HUDEP-2 (cell line): ENCODE data around the gene RTKN2.

ENCODE experiments used
- DNase-seq, 76 experiments: peaks; one replicate each; lab custom pipeline; 2025; ENCODE audit not compliant: unreplicated experiment in 76 of 76; lab: John Stamatoyannopoulos, UW

RTKN2 gene

DNA sequence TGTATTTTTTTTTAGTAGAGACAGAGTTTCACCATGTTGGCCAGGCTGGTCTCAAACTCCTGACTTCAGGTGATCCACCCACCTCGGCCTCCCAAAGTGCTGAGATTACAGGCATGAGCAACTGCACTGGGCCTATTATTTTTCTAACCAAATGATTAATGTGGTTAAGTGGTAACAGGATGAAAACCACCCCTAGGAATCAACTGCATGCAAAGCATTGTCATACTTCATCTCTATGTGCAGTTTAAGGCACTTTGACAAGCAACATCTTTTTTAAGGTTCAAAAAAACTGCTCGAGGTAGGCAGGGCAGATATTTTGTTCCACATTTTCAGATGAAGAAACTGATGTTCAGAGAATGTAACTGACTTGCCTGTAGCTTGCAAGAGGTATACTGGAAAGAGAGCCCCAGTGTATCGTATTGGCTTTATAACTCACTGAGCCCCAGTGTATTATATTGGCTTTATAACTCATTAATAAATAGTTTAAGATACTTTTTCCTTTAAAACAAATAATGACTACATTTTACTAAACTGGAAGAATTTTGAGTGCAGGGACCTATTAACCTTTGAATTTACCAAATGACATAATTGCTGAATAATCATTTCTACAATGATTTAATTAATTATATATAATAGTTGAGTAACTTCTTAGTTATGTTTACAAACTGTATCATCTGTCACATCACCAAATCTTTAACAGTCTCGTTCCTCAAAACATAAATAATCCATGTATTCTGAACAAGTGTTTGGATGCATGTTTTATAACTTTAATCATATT lies 38.1 kb downstream of the RTKN2 start:
- DNase-seq = no peak

DNA sequence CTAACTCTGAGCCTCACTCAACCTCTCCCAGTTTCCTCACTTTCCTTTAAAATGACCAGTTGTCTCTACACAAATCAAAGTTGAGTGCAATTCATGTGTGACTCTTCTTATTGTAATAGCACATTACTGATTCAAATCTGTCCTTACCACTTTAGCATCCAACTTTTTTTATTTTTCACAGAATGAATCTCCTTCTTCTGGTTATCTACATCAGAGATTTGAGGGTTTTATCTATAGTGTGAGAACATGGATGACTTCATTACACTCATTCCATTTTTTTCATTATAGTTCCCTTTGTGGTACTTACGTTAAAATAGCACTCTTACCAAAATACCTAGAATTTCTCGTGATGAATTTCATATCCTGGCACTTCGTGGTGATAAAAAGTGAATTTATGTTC lies 43.3 kb downstream of the RTKN2 start:
- DNase-seq = no peak

DNA sequence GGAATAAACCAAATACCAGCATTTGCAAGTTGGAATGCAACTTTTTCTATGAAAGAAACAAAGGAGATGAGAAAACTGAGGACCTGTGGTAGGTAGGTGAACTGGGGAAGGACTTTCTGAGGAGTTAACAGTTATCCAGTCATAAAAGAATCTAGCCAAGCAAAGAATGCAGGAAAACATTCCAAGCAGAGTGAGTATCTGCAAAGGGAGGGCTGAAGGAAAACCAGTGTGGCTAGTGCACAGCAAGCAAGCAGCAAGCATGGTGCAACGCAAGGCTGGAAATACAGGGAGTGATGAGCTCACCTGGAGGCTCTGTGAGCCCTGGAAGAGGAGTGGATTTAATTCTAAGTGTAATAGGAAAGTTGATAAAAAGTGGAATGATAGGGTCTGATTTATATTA lies 44.0 kb downstream of the RTKN2 start:
- DNase-seq = no peak

DNA sequence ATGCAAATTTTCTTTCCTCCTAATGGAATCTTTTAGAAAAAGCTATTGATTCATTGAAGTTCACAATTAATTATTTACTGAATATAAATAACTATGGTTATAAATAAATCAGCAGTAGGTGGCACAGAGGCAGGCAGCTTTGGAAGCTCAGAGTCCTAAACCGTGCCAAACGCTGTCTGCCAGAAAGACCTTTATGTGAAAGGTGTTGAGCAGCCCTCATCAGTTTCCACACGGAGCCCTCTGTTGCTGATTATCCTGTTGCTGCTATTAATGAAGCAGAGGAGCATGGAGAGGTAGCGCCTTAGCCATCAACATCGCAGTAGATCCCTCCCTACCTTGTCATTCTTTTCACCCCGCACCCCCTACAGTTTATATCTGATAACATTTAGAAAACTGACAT lies 51.0 kb downstream of the RTKN2 start:
- DNase-seq = no peak

DNA sequence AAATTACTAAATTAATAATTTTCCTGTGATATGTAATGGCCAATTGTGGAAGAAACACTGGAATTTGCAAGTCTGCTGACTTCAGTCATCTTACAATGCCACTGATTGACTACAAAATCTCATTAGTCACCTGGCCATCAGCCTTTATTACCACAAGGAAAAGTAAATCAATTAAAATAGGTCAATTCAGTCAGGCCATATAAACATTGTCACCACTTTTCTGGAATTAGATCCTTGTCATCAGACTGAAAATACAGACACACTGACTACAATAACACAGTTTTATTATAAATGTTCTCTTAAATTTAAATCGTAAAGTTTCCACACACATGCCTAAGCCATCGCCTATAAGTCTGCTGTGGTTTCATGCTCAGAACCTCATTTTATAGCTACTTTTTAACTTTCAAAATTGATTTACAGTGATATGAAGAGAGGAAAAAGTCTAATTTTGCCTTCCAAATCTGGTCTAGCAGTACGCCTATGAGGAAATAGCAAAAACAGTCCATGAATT lies 54.2 kb downstream of the RTKN2 start:
- DNase-seq = no peak

DNA sequence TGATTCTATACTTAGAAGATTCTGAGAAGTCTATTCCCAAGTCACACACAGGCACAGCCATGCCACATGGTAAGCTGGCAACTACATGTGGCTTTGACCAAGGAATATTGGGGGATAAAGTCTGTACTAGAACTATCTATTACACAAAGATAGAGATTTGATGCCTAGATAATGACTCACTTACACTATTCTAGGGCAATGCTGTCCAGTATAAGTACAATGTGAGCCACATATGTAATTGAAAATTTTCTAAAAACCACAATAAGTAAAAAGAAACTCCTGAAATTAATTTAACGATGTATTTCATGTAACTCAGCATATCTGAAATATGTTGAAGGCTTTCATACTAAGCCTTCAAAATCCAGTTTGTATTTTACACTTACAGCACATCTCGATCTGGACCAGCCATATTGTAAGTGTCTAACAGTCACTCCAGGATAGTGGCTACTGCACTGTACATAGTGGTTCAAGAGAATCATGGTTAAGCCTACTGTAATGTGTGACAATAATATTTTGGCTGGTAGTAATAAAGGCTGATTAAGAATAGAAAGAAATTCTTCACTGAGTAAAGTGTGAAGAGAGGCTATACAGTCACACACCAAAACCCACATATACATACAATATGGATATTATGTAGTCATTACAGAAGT lies 62.8 kb downstream of the RTKN2 start:
- DNase-seq = no peak

DNA sequence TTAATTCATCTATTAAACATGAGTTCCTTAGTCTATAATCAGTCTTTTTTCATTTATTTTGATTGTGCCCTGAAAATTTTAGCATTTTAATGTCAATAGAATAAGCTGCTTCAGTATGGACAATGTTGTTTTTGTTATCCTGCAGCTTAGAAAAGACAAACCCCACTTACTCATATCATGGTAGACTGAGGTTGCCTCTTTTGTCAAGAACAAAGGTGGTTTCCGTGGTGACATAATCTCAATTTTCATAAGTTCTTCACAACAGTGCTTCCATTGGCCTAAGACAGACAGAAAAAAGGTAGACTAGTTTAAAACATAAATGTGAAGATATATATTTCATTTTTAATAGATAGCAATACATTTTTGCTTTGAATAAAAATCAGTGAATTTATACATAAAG lies 69.1 kb downstream of the RTKN2 start:
- DNase-seq = no peak

DNA sequence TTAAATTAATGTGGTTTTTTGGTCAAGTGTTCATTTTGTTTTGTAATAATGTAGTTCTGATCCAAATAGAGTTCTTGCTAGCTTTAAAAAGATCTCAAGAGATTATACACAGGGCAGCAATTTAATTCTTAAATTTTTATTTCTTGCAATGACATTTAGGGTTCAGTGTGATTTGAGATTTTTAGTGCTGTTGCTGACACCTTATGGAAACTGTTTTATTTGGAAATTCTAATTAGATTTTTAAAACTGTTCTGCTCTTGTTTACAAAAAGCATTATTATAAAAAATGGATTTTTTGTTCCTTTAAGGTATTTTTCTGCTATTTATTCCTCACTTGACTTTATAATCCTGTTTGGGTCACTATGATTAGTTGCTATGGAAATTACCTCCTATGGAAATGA lies 72.1 kb downstream of the RTKN2 start:
- no peak for DNase-seq

DNA sequence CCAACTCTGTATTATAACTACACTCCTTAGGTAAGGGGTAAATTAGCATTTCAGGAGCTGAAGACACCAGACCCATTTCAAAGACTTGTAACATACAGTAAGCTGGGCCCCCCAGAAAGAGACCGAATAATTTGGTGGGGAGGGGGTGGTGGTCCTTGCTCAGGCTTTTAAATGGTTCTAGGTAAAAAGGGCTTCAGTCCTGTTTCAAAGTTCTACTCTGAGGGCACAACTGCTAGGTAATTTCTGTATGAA lies 73.0 kb downstream of the RTKN2 start:
- DNase-seq = no peak

DNA sequence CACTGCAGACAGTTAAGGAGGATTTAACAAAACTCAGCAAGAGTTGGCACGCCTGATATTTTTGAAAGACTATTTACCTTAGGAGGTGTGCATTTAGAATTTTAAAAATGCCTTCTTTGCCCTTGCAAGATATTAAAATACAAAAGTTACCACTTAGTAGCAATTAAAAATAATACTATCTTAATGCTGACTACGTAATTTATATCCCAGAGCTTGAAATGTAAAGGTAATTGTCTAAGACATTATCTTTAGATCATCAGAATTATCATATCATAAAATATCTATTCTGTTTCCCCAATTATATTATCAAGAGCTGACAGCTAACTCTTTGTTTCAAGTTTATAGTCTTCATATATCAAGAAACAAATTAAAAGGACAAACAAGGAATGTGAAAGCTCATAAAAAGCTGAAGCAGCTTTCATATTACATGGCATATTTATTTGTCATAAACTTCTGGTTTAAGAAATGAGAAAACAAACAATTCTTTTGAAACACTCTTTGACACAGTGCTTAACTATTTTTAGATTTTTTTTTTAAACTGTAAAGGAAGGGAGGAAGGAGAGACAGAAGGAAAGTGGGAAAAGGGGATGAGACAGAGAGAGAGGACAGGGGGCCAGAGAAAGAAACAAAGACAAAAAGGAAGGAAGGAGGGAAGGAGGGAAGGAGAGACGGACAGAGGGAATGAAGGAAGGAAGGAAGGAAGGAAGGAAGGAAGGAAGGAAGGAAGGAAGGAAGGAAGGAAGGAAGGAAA lies 73.5 kb downstream of the RTKN2 start:
- DNase-seq = no peak

DNA sequence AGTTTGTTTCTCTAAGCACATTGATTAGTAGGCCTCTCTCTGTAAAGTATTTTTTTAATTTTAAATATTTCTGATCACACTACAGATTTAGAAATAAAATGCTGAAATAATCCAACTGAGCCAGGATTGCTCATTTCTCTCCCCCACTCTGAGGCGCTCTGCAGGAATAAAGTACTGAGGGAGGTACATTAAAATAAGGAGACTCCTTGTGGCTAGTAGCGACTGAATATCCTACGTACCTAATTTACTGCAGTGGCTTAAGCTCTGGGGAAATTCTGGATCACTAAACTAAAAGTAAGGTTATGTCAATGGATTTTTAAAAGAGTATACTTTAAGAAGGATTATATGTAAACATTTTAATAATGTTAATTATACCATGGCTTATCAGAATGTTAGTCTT lies 75.2 kb downstream of the RTKN2 start:
- DNase-seq = no peak

DNA sequence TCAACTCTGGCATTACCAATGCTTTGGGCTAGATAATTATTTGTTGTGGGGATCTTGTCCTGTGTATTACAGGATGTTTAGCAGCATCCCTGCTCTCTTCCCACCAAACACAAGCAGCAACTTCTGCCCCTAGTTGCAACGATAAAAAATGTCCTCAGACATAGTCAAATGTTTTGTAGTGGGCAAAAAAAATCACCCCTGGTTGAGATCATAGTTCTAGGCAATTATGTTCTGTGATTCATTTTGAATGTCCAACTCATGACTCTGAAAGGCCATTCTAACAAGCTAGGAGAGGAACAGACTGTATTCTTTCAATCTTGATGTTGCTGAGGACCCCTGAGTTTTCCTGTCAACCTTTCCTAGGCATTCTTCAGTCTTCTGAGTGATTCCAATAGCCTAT lies 79.5 kb downstream of the RTKN2 start:
- DNase-seq = no peak

DNA sequence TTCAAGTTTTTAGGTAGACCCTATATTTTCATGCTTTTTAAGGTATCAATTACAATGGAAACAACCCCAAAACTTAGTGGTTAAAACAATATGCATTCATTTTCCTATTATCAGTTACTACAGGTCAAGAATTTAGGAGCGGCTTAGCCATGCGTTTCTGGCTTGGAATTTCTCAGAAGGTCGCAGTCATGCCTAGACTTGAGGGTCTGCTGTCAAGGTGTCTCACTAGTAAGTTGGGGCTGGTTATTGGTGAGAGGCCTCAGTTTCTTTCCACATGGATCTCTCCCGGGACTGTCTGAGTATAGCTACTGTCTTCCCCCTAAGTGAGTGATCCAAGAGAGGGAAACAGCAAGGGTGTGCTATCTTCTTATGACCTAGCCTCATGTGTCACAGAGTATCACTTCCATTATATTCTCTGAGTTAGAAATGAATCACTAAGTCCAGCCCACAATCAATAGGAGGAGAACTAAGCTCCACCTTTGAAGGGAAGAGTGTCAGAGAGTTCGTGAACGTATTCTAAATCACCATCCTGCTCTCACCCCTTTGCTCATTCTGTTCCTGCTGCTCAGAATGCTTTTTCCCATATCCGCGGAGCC lies 80.5 kb downstream of the RTKN2 start:
- DNase-seq = no peak

DNA sequence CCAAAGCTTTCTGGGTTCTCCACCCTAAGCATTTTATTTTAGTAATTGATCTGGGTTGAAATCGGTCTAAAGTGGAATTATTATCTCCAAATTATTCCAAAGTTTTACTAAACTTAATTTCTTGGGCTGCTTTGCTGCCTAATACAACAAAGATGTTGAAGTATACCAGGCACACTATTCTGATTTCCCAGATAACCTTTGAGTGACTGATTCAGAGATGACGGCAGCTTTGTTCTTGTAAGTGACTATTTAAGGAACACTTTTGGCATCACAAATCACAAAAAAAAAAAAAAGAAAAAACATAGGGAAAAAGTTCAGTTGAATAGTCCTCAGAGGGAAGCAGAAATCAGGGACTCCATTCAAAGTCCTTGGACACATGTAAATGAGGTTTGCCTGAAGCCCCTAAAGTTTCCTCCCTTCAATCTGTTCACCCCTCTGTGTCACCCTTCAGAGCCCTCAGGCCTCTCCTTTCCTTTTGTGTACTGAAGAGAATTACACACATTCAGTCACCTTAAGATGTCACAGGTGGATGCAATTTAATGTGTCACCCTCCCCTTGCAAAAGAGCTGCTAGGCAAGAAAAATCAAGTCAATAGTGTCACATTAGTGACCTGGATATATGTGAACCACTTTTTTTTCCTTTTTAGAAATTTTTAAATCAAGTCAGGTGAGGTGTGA lies 81.5 kb downstream of the RTKN2 start:
- DNase-seq = no peak

DNA sequence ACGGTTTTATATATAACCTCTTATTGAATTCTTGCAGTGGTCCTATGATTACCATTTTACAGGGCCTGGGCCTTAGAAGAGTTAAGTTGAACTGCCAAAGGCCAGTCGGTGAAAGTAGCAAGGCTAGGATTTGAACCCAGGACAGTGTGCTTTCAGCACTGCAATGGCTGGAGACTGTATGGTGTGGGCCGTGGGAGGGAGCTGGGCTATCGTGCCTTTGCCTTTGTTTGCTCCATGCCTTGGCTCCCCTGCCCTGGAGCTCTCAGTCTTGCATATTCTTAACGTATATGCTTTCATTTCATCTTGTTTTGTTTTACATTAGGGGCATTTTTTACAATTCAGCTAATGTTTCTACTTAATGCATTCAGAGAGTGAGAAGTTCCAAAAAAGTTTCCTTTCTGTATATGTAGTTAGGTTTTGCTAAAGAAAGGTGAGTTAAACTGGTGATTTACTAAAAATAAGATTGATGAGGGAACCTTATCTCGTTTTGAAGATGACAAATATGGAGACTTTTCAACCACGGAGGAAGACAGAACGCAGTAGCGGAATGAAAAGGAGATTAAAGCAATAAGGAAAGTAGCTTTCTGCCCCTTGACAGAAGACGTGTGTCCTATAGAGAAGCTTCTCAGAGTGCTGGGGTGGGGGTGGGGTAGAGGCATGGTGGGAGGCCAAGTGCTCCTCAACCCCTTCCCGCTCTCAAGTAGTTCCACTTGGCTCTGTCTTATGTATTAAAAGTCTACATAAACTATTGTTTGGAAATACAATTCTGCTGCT lies 82.5 kb downstream of the RTKN2 start:
- DNase-seq = no peak

DNA sequence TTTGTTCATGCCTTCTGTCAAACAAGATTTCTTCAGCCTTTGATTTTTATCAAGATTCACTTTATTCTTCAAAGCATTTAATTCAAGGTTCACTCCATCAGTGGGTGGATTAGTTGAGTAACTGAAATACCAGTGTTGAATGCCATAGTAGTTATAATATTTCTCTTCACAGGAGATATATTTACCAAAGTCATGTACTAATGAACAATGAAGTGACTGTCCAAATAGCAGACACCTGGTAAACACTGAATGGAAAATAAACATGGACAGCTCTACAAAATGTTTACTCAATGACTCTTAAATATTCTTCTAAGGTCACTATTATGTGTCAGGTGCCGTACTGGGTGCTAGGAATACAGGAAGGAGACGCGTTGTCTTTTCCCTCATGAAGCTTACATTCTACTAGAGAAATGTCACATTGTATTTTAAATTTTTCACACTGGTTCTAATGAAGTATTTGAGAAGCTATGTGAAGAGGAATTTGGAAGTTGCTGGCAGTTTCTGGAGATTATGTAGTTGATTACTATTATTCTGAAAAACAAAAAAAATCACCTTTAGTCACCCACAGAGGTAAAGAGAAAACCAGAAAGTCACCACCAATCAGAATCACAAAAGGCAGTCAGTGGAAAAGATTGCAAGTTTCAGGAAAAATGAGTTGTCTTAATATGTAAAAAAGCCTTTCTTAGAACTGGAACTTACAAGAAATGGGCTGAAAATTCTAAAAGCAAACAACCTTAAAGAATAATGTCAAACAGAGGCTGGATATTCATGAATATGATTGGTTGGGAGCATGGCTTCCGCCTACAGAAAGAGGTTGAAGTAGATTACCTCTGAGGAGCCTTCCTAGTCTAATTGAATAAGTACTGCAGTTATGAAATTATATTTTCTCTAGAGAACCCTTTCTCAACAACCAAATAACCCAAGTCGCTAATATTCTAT lies 84.5 kb downstream of the RTKN2 start:
- no peak for DNase-seq

DNA sequence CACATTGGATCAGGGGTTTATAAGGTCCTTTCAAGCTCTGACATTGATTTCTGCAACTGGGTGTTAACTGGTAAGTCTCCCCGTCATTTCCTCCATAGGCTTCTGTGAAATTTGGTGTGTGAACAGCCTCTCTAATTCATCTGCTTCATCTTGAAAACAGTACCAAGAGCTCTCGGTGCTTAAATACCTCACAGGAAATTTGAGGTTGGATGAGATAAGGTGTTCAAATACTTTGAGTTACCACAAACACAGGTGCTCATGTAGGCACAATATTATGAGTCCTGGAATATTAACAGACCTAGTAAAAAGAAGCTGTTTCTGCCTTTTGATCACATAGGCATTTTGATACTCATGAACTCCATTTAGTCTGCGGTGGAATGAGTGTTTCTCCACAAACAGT lies 85.2 kb downstream of the RTKN2 start:
- DNase-seq = peak in 1 of 76 experiments; percentile 4

DNA sequence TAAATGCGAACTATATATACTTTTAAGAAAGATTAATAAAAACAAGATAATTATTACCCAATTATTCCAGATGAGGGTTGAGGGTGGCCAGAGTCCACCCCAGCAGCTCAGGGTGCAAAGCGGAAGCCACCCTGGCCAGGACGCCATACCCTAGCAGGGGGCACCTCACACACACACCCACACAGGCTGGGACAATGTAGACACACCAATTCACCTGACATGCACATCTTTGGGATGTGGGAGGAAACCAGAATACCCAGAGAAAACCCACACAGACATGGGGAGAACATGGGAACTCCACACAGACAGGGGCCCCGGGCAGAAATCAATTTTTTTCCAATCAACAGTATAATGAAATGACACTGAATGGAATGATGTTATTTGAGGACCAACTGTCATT lies 86.0 kb downstream of the RTKN2 start:
- DNase-seq = no peak

DNA sequence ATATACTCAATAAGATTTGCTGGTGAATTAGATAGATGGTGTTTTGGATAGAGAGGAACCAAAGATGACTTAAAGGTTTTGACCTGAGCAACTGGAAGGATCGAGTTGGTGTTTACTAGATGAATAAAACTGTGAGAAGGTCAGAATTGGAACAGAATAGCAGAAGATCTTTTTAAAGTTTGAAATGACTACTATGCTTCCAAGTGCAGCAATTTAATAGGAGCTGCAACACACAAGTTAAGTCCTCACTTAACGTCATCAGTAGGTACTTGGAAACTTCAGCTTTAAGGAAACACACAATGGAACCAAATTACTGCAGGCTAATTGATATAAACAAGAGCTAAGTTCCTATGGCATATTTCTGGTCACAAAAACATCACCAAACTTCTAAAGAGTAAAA lies 86.5 kb downstream of the RTKN2 start:
- DNase-seq = no peak
